HG03565 (cell line): ENCODE measurements around the gene CHST9.
"Not testable (repeated sequence)": the region's sequence is repeated elsewhere in the genome, so short reads cannot be mapped to it uniquely, and the experiment has no call there.

Experiments used
- ATAC-seq: cut with Tn5 transposase; IDR thresholded peaks from one replicate; pipeline ENCODE4 v1.9.1; 2021; ENCODE audit warnings: mild to moderate bottlenecking, moderate library complexity; ENCODE audit not compliant: unreplicated experiment

CHST9 gene

GRCh38 chr18:27008575-27008974 lies 176.5 kb downstream of the CHST9 start:
- no peak for ATAC-seq

- no peak for ATAC-seq
Observed at GRCh38 chr18:27007880-27008279, 177.2 kb downstream of the CHST9 start.

GRCh38 chr18:27005589-27005988 lies 179.5 kb downstream of the CHST9 start:
- peak; percentile 47 for ATAC-seq

DNA sequence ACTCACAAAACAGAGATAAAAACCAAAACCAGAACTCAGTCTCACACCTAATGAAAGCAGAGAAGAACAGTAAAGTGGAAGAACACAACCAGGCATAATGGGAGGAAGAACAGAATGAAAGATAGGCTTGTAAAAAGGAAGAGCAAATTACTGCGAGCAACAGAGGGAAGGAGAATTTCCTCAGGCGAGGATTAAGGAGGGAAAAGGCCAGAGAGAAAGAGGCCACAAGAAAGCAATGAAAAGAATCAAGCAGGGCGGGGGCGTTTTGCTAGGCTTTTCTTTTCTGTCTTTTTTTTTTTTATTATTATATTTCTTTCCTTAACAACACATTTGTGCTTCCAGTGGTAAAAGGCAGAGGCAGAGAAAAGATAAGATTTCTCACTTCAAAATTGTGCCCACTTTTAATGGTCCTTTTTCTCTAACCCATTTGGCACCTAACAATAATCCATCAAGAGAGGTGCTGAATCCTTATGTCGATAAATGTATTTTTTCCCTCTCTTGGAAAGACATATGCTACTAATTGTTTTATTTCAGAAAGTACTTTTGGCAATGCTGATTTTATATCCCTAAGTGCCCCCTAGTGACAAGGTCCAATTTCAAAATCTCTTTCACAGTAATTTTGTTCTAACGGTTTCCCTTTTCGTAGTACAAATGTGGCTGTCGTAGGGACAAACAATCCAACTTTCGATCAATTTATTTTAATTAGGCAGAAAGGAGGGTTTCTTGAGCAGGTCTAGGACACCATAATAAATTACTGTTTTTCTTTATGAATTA lies 180.9 kb downstream of the CHST9 start:
- ATAC-seq: no peak

DNA sequence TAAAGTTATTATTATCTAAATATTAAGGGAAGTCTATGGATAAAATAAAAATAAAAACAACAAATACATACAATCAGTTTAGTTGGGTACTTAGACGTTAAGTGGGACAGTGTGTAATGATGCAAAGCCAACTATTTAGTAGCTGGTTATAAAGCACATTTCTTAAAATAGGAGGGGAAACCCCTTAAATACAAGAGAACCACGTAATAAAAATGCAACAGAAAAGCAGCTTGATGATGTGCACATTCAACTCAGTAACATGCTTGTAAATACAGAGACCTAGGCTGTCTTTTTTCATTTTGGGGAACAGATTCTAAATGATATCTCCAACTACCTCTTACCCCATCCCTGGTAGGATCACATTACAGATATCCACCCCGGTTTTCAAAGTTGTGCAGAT lies 185.3 kb downstream of the CHST9 start:
- ATAC-seq: peak; percentile 59

- peak; percentile 56 for ATAC-seq
Observed at GRCh38 chr18:26993568-26993967, 191.5 kb downstream of the CHST9 start.

GRCh38 chr18:26992926-26993325 lies 192.2 kb downstream of the CHST9 start:
- ATAC-seq: no peak

- no peak for ATAC-seq
Observed at GRCh38 chr18:26989842-26990241, 195.3 kb downstream of the CHST9 start.

- no peak for ATAC-seq
Observed at GRCh38 chr18:26981360-26982082, 203.6 kb downstream of the CHST9 start.

- ATAC-seq: peak; percentile 98
Observed at GRCh38 chr18:26978812-26979341, 206.2 kb downstream of the CHST9 start.

GRCh38 chr18:26977781-26978180 lies 207.3 kb downstream of the CHST9 start:
- no peak for ATAC-seq

- no peak for ATAC-seq
Observed at GRCh38 chr18:26976206-26976605, 208.9 kb downstream of the CHST9 start.

GRCh38 chr18:26972549-26972948 lies 212.6 kb downstream of the CHST9 start:
- ATAC-seq: not testable (repeated sequence)

- no peak for ATAC-seq
Observed at GRCh38 chr18:26971409-26971808, 213.7 kb downstream of the CHST9 start.

GRCh38 chr18:26970637-26971036 lies 214.5 kb downstream of the CHST9 start:
- ATAC-seq: no peak

GRCh38 chr18:26965206-26965605 lies 219.9 kb downstream of the CHST9 start:
- no peak for ATAC-seq

GRCh38 chr18:26963292-26963691 lies 221.8 kb downstream of the CHST9 start:
- ATAC-seq: no peak

- no peak for ATAC-seq
Observed at GRCh38 chr18:26961839-26962238, 223.3 kb downstream of the CHST9 start.

- ATAC-seq: no peak
Observed at GRCh38 chr18:26960911-26961310, 224.2 kb downstream of the CHST9 start.

DNA sequence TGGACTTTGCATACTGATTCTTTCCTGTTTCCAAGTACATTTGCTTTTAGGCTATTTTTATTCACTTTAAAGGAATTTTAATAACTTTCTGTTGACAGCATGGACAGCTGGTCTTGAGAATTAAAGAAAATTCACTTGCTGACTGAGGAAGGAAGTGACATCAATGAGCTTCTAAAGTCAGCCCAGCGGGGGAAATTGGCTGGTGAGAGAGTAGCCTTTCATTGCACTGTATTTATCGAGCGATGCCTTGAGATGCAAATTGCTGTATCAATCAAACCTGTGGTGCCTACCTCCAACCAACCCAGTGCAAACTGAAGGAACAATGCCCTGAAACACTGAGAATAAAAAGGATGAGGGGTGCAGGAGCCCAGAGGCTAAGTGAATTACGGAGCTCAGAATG lies 228.2 kb downstream of the CHST9 start:
- ATAC-seq: no peak

- ATAC-seq: no peak
Observed at GRCh38 chr18:26948703-26949102, 236.4 kb downstream of the CHST9 start.

DNA sequence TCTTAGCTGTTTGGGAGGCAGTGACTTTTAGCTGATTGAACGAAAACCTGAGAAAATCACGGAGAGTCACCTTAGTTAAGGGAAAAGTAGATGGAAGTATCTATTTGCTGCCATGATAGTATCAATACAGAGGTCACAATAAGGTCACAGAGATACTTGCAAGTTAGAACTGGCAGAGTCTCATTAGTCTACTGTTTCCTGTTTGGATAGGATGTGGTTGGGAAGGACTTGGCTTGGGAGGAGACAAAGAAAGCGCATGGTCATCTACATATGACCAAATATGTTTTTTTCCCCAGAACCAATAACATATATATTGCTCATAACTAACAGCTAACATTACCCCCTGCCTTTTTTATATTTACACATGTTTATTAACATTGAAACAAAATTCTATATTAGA lies 241.2 kb downstream of the CHST9 start:
- no peak for ATAC-seq
